Skin of body (tissue), 2 donors: ENCODE results near the gene TMSB15B. TPM values are rescaled to one million over a fixed set of nuclear protein-coding genes. Genes with fewer than 3 reads are reported as not detected.
"Not testable (repeated sequence)": the region's sequence is repeated elsewhere in the genome, so short reads cannot be mapped to it uniquely, and the experiment has no call there.

Experiments
- DNase-seq: peaks from one replicate; lab custom pipeline; 2025; lab: John Stamatoyannopoulos, UW
- total RNA-seq: library from RNA; depleted of rRNA; stranded (reverse); fragments of >200 nt; gene quantifications from one replicate; pipeline ENCODE4 v1.2.3, GENCODE V29; 2014

The TMSB15B gene
- 5.3 TPM for total RNA-seq

- not testable (repeated sequence) for DNase-seq
Observed at GRCh38 chrX:103962411-103963278, at the start of gene TMSB15B. TMSB15B (plus strand) TSS chrX:103962627.

- no peak for DNase-seq
Observed at GRCh38 chrX:103913356-103914020, 48.9 kb upstream of the TMSB15B start.

- peak; percentile 23 for DNase-seq
Observed at GRCh38 chrX:103918050-103918449, 44.4 kb upstream of the TMSB15B start.

- peak; percentile 23 for DNase-seq
Observed at GRCh38 chrX:103918571-103919269, 43.7 kb upstream of the TMSB15B start.

GRCh38 chrX:103919270-103919637 is 43.2 kb upstream of the TMSB15B start:
- peak; percentile 13 for DNase-seq

GRCh38 chrX:103920515-103920914 is 41.9 kb upstream of the TMSB15B start:
- not testable (repeated sequence) for DNase-seq

GRCh38 chrX:103927030-103927429 is 35.4 kb upstream of the TMSB15B start:
- no peak for DNase-seq

- DNase-seq = no peak
Observed at GRCh38 chrX:103927633-103928032, 34.8 kb upstream of the TMSB15B start.

- no peak for DNase-seq
Observed at GRCh38 chrX:103932133-103932532, 30.3 kb upstream of the TMSB15B start.

GRCh38 chrX:103940257-103940656 is 22.2 kb upstream of the TMSB15B start:
- DNase-seq = not testable (repeated sequence)

GRCh38 chrX:103941201-103941975 is 21.0 kb upstream of the TMSB15B start:
- no peak for DNase-seq

- DNase-seq = no peak
Observed at GRCh38 chrX:103949506-103949905, 12.9 kb upstream of the TMSB15B start.

GRCh38 chrX:103953353-103953752 is 9.1 kb upstream of the TMSB15B start:
- no peak for DNase-seq

- DNase-seq = no peak
Observed at GRCh38 chrX:103954259-103954658, 8.2 kb upstream of the TMSB15B start.

- DNase-seq = not testable (repeated sequence)
Observed at GRCh38 chrX:103960599-103960998, 1.8 kb upstream of the TMSB15B start.

GRCh38 chrX:103983508-103983907 is 21.1 kb downstream of the TMSB15B start:
- not testable (repeated sequence) for DNase-seq

- no peak for DNase-seq
Observed at GRCh38 chrX:103999234-103999633, 36.8 kb downstream of the TMSB15B start.

GRCh38 chrX:104008831-104009230 is 46.4 kb downstream of the TMSB15B start:
- DNase-seq = no peak

GRCh38 chrX:104013158-104013557 is 50.7 kb downstream of the TMSB15B start:
- DNase-seq = no peak

- no peak for DNase-seq
Observed at GRCh38 chrX:104013606-104014005, 51.2 kb downstream of the TMSB15B start, which contains the start of gene H2BW1. H2BW1 (minus strand) TSS chrX:104013708; CDS start chrX:104013576, 132 bp downstream.

GRCh38 chrX:104015576-104015975 is 53.1 kb downstream of the TMSB15B start:
- DNase-seq = not testable (repeated sequence)
